Fibroblast of pulmonary artery (primary cell): ENCODE measurements around the gene LTK.

Experiments used
- DNase-seq: peaks from one replicate; pipeline ENCODE4 v3.0.0-alpha.2; 2010; ENCODE audit warnings: low read depth
- H3K4me3 ChIP-seq: replicated peaks from 2 replicates; pipeline ENCODE4 v1.5.1; 2011; ENCODE audit warnings: low read depth, mild to moderate bottlenecking, control low read depth, low read length, moderate library complexity
- CTCF ChIP-seq: IDR thresholded peaks from 2 replicates; pipeline ENCODE4 v1.5.1; 2011; ENCODE audit warnings: mild to moderate bottlenecking, control low read depth, low read length, inconsistent platforms; ENCODE audit errors: missing control alignments

The LTK gene

GRCh38 chr15:41462084-41462795 is 51.4 kb downstream of the LTK start:
- H3K4me3 ChIP-seq: no peak overlapping the region
- no peak for TF ChIP-seq CTCF
- no peak for DNase-seq
